22Rv1 (cell line): ENCODE results near the gene SPHK2.

Source experiments
- ZFX ChIP-seq: fragments of 450-650 bp; IDR thresholded peaks from 2 replicates; pipeline ENCODE4 v1.6.1; 2017; ENCODE audit warnings: antibody characterized with exemption, borderline replicate concordance
- TF ChIP-seq, protein P1 (sequence below): fragments of 450-650 bp; IDR thresholded peaks from 2 replicates; pipeline ENCODE4 v1.5.1; 2017; ENCODE audit warnings: mild to moderate bottlenecking

DNA sequence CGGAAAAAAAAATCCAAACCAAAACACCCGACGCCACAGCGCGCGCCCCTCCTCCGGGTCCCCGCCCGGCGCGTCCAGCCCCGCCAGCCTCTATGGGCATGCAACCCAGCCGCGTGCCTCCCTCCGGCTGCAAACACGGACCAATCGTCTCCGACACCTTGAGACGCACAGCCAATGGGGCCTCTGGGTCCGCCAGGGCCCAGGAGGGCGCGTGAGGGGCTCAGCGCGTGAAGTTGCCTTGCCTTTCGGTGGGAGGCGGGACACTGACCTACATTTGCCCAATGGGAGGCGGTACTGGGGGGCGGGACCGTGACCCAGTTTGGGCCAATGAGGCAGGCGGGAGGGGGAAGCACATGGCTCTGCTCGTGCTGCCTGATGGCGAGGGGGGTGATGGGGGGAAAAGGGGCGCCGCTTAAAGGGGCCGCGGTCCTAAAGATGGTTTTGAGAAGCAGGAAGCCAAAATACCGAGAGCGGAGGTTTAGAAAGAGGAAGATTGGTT lies 18.2 kb downstream of the SPHK2 start:
- TF ChIP-seq, protein P1, sequence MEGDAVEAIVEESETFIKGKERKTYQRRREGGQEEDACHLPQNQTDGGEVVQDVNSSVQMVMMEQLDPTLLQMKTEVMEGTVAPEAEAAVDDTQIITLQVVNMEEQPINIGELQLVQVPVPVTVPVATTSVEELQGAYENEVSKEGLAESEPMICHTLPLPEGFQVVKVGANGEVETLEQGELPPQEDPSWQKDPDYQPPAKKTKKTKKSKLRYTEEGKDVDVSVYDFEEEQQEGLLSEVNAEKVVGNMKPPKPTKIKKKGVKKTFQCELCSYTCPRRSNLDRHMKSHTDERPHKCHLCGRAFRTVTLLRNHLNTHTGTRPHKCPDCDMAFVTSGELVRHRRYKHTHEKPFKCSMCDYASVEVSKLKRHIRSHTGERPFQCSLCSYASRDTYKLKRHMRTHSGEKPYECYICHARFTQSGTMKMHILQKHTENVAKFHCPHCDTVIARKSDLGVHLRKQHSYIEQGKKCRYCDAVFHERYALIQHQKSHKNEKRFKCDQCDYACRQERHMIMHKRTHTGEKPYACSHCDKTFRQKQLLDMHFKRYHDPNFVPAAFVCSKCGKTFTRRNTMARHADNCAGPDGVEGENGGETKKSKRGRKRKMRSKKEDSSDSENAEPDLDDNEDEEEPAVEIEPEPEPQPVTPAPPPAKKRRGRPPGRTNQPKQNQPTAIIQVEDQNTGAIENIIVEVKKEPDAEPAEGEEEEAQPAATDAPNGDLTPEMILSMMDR = no peak
- no peak for TF ChIP-seq ZFX
